AG04449 (cell line): ENCODE data around the gene TANC1.

ENCODE experiments used
- CTCF ChIA-PET: fragments of 350-600 bp; formaldehyde crosslinking; extraction: SDS; loops from one replicate; lab custom pipeline; 2021; ENCODE audit warnings: antibody characterized with exemption; lab: Yijun Ruan, JAX
- POLR2A ChIA-PET: fragments of 400-600, 350-600 bp; formaldehyde crosslinking; extraction: SDS; loops from one replicate; lab custom pipeline; 2020; ENCODE audit warnings: antibody characterized with exemption, inconsistent platforms; lab: Yijun Ruan, JAX
- DNase-seq: peaks from one replicate; pipeline ENCODE4 v3.0.0-alpha.2; 2010; ENCODE audit warnings: low read depth, low spot score
- H3K4me3 ChIP-seq: 2 replicates; pipeline ENCODE4 v1.5.1; 2011; ENCODE audit warnings: low read depth, mild to moderate bottlenecking, control low read depth, low read length
- CTCF ChIP-seq: IDR thresholded peaks from one replicate; pipeline ENCODE4 v1.5.1; 2011; ENCODE audit warnings: mild to moderate bottlenecking, moderate library complexity, low read length, control low read depth, inconsistent platforms; ENCODE audit not compliant: insufficient read depth; ENCODE audit errors: missing control alignments

Gene TANC1

GRCh38 chr2:159146996-159147666, 178.7 kb downstream of the TANC1 start:
- ChIA-PET POLR2A (no interaction called here), CTCF (interaction anchor here (1.1 to 2.3 kb wide), 4 partner anchors 9 to 28 kb away, joined by 3 to 10 read pairs (median 4); no protein-coding TSS in a partner anchor)
- H3K4me3 ChIP-seq: no peak overlapping the region
- no peak for DNase-seq
- TF ChIP-seq CTCF: no peak

DNA sequence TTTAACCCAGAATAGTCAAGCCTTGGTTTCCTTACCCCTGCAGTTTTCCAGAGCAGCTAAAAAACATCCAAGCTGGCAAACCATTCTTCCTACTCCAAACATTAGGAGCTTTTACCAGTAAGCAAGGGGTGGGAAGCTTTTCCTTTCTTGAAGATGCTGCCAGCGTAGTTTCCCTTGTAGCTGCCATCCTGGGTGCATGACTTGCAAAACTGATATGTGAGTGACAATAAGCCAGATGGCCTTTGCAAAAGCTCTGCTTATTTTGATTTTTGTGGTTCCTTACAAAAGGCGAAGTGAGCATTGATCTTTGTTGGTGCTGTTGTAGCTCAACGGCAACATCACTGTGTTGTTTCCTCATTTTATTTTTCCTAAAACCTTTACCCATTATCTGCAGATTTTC, 179.2 kb downstream of the TANC1 start:
- no peak overlapping the region for H3K4me3 ChIP-seq
- DNase-seq: no peak
- POLR2A ChIA-PET: no interaction called here
- CTCF ChIA-PET: interaction anchor here (1.0 to 2.3 kb wide), 6 partner anchors 9 to 245 kb away, joined by 3 to 10 read pairs (median 4); no protein-coding TSS in a partner anchor
- no peak for TF ChIP-seq CTCF

GRCh38 chr2:159148901-159149300, 180.5 kb downstream of the TANC1 start:
- CTCF ChIA-PET: interaction anchor here (1.5 to 3.9 kb wide), 3 partner anchors 7 to 30 kb away, joined by 4 to 20 read pairs (median 10); no protein-coding TSS in a partner anchor
- POLR2A ChIA-PET: no interaction called here

GRCh38 chr2:159149747-159150146, 181.3 kb downstream of the TANC1 start:
- CTCF ChIA-PET: interaction anchor here (1.5 to 3.9 kb wide), 2 partner anchors 8 to 31 kb away, joined by 4 to 20 read pairs; no protein-coding TSS in a partner anchor
- no peak for TF ChIP-seq CTCF
- DNase-seq: no peak
- POLR2A ChIA-PET: no interaction called here
- no peak overlapping the region for H3K4me3 ChIP-seq

More at GRCh38 chr2:159148901-159149300, 180.5 kb downstream of the TANC1 start:
- no peak overlapping the region for H3K4me3 ChIP-seq
- no peak for TF ChIP-seq CTCF
- DNase-seq: no peak

GRCh38 chr2:159150280-159150746, 181.9 kb downstream of the TANC1 start:
- H3K4me3 ChIP-seq: no peak overlapping the region
- no peak for TF ChIP-seq CTCF
- DNase-seq: no peak
- CTCF ChIA-PET: interaction anchor here (1.5 to 3.9 kb wide), 3 partner anchors 9 to 32 kb away, joined by 4 to 20 read pairs (median 8); no protein-coding TSS in a partner anchor
- POLR2A ChIA-PET: no interaction called here

DNA sequence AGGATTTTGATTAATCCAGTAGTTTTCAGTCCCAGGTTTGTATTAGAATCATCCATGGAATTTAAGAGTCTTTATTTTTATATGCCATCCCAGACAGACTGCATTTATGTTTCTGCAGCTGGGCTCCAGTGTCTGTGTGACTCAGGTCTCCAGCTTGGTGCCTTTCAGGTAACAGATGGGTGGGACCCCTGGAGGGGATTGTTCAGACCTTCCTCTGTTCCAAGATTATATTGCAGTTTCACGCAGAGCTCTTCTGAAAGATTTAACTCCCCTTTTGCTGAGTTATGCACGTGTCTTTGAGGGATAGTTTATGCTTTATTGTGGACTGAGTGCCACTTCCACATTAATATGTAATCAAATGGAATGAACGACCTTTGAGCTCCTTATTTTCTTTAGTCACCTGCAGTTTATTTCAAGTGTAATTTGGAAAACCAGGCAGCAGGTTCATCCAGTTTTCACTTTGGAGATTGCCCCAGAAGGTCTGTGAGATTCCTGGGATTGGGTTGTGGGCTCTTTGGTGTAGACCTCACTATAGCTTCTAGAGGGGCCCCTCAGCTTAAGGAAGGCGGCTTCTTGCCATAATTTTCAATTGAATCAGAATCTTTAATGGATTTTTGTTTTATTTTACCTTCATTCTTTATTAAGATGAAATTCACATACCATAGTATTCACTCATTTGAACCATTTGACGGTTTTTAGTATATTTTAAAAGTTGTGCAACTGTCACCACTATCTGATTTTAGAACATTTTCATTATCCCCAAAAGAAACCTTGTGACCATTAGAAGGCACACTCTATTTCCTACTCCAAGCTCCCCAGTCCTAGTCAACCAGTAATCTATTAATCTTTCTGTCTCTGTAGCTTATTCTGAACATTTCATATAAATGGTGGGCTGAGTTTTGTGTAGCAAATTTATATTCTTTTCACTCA, 183.0 kb downstream of the TANC1 start:
- ChIA-PET CTCF (interaction anchor here (1.2 to 3.9 kb wide), 4 partner anchors 10 to 33 kb away, joined by 3 to 20 read pairs (median 8); no protein-coding TSS in a partner anchor), POLR2A (no interaction called here)
- H3K4me3 ChIP-seq: no peak overlapping the region
- DNase-seq: no peak
- no peak for TF ChIP-seq CTCF
